Activated naive CD8-positive, alpha-beta T cell treated with anti-CD3 and anti-CD28 coated beads, Interleukin-2, amount 50 U/mL, for 24 hours (primary cell): ENCODE data around the gene CDK15.

Experiments
- ATAC-seq: fragments of 150-1000 bp; cut with Tn5 transposase; one replicate; pipeline ENCODE4 v1.10.0; 2021
- DNase-seq: peaks from one replicate; pipeline ENCODE4 v3.0.0; 2021
- H3K27ac Mint-ChIP-seq: one replicate; pipeline ENCODE4 v1.8.0; 2021; ENCODE audit warnings: mild to moderate bottlenecking, mixed read lengths
- H3K27me3 Mint-ChIP-seq: one replicate; pipeline ENCODE4 v1.8.0; 2021; ENCODE audit warnings: mixed read lengths
- H3K36me3 Mint-ChIP-seq: one replicate; pipeline ENCODE4 v1.8.0; 2021; ENCODE audit warnings: low read depth, mixed read lengths
- H3K4me1 Mint-ChIP-seq: one replicate; pipeline ENCODE4 v1.8.0; 2021; ENCODE audit warnings: mixed read lengths
- H3K4me3 Mint-ChIP-seq: one replicate; pipeline ENCODE4 v1.8.0; 2021; ENCODE audit warnings: mild to moderate bottlenecking, moderate library complexity, mixed read lengths
- H3K9me3 Mint-ChIP-seq: one replicate; pipeline ENCODE4 v1.8.0; 2021; ENCODE audit warnings: mixed read lengths

CDK15 gene

GRCh38 chr2:201857326-201857725, 51.0 kb downstream of the CDK15 start:
- Mint-ChIP-seq H3K27me3 (peaks cover 31% of the 10 kb centered on the region), H3K36me3 (no peaks in the 10 kb centered on the region), H3K4me3 (no peak overlapping the region), H3K9me3 (no peaks in the 10 kb centered on the region), H3K4me1 (peaks cover 15% of the 10 kb centered on the region), H3K27ac (no peak overlapping the region)
- ATAC-seq (no peak), DNase-seq (no peak)

- peak; percentile 31 for DNase-seq
- H3K36me3 Mint-ChIP-seq: no peaks in the 10 kb centered on the region
These were observed 52.2 kb downstream of the CDK15 start for GRCh38 chr2:201858281-201859184.

GRCh38 chr2:201859949-201860348, 53.6 kb downstream of the CDK15 start:
- no peak for DNase-seq
- H3K36me3 Mint-ChIP-seq: no peaks in the 10 kb centered on the region
- no peak for ATAC-seq
- no peaks in the 10 kb centered on the region for H3K9me3 Mint-ChIP-seq
- peaks cover 39% of the 10 kb centered on the region for H3K27me3 Mint-ChIP-seq
- no peak overlapping the region for H3K4me3 Mint-ChIP-seq
- peaks cover 15% of the 10 kb centered on the region for H3K4me1 Mint-ChIP-seq
- H3K27ac Mint-ChIP-seq: no peak overlapping the region

More at GRCh38 chr2:201858281-201859184, 52.2 kb downstream of the CDK15 start:
- peaks cover 34% of the 10 kb centered on the region for H3K27me3 Mint-ChIP-seq
- peak; percentile 58 for ATAC-seq
- H3K4me1 Mint-ChIP-seq: peaks cover 15% of the 10 kb centered on the region
- peak overlapping the region; percentile 64 for H3K4me3 Mint-ChIP-seq
- no peak overlapping the region for H3K27ac Mint-ChIP-seq
- no peaks in the 10 kb centered on the region for H3K9me3 Mint-ChIP-seq

- peak; percentile 76 for ATAC-seq
- no peaks in the 10 kb centered on the region for H3K36me3 Mint-ChIP-seq
- peaks cover 39% of the 10 kb centered on the region for H3K27me3 Mint-ChIP-seq
- H3K9me3 Mint-ChIP-seq: no peaks in the 10 kb centered on the region
- no peak overlapping the region for H3K27ac Mint-ChIP-seq
- H3K4me1 Mint-ChIP-seq: peaks cover 15% of the 10 kb centered on the region
- DNase-seq: peak; percentile 16
- no peak overlapping the region for H3K4me3 Mint-ChIP-seq
These were observed 54.3 kb downstream of the CDK15 start for GRCh38 chr2:201860636-201861066.

GRCh38 chr2:201862843-201863242, 56.5 kb downstream of the CDK15 start:
- Mint-ChIP-seq H3K4me1 (peaks cover 15% of the 10 kb centered on the region), H3K27ac (no peak overlapping the region), H3K9me3 (no peaks in the 10 kb centered on the region), H3K27me3 (peaks cover 36% of the 10 kb centered on the region), H3K4me3 (no peak overlapping the region), H3K36me3 (no peaks in the 10 kb centered on the region)
- DNase-seq (no peak), ATAC-seq (no peak)

GRCh38 chr2:201866643-201867473, 60.5 kb downstream of the CDK15 start:
- H3K4me3 Mint-ChIP-seq: no peak overlapping the region
- H3K27ac Mint-ChIP-seq: no peak overlapping the region
- no peaks in the 10 kb centered on the region for H3K4me1 Mint-ChIP-seq
- ATAC-seq: no peak
- no peak for DNase-seq
- H3K9me3 Mint-ChIP-seq: no peaks in the 10 kb centered on the region
- peaks cover 18% of the 10 kb centered on the region for H3K27me3 Mint-ChIP-seq
- no peaks in the 10 kb centered on the region for H3K36me3 Mint-ChIP-seq

GRCh38 chr2:201871471-201871870, 65.1 kb downstream of the CDK15 start:
- ATAC-seq: no peak
- H3K27me3 Mint-ChIP-seq: peaks cover 10% of the 10 kb centered on the region
- H3K4me1 Mint-ChIP-seq: no peaks in the 10 kb centered on the region
- H3K9me3 Mint-ChIP-seq: no peaks in the 10 kb centered on the region
- no peak overlapping the region for H3K4me3 Mint-ChIP-seq
- H3K27ac Mint-ChIP-seq: no peak overlapping the region
- no peak for DNase-seq
- no peaks in the 10 kb centered on the region for H3K36me3 Mint-ChIP-seq

- H3K27me3 Mint-ChIP-seq: peaks cover 10% of the 10 kb centered on the region
- no peaks in the 10 kb centered on the region for H3K4me1 Mint-ChIP-seq
- H3K27ac Mint-ChIP-seq: no peak overlapping the region
- no peaks in the 10 kb centered on the region for H3K36me3 Mint-ChIP-seq
- no peaks in the 10 kb centered on the region for H3K9me3 Mint-ChIP-seq
- DNase-seq (no peak), ATAC-seq (no peak)
- H3K4me3 Mint-ChIP-seq: no peak overlapping the region
These were observed 66.3 kb downstream of the CDK15 start for GRCh38 chr2:201872591-201872990.

GRCh38 chr2:201879996-201880395, 73.7 kb downstream of the CDK15 start:
- Mint-ChIP-seq H3K36me3 (no peaks in the 10 kb centered on the region), H3K27ac (no peak overlapping the region), H3K27me3 (peaks cover 36% of the 10 kb centered on the region), H3K4me3 (no peak overlapping the region), H3K9me3 (no peaks in the 10 kb centered on the region), H3K4me1 (peaks cover 13% of the 10 kb centered on the region)
- ATAC-seq (no peak), DNase-seq (no peak)

- Mint-ChIP-seq H3K9me3 (no peaks in the 10 kb centered on the region), H3K4me1 (peaks cover 13% of the 10 kb centered on the region), H3K4me3 (no peak overlapping the region), H3K36me3 (no peaks in the 10 kb centered on the region), H3K27ac (no peak overlapping the region), H3K27me3 (peaks cover 40% of the 10 kb centered on the region)
- ATAC-seq (no peak), DNase-seq (no peak)
These were observed 74.2 kb downstream of the CDK15 start for GRCh38 chr2:201880579-201880978.

- Mint-ChIP-seq H3K9me3 (no peaks in the 10 kb centered on the region), H3K4me3 (no peak overlapping the region), H3K27ac (no peak overlapping the region), H3K4me1 (peaks cover 13% of the 10 kb centered on the region), H3K36me3 (no peaks in the 10 kb centered on the region), H3K27me3 (peaks cover 43% of the 10 kb centered on the region)
- DNase-seq (no peak), ATAC-seq (no peak)
These were observed 74.8 kb downstream of the CDK15 start for GRCh38 chr2:201880993-201881611.

GRCh38 chr2:201881741-201882140, 75.4 kb downstream of the CDK15 start:
- Mint-ChIP-seq H3K4me1 (peaks cover 13% of the 10 kb centered on the region), H3K27me3 (peaks cover 41% of the 10 kb centered on the region), H3K36me3 (no peaks in the 10 kb centered on the region), H3K9me3 (no peaks in the 10 kb centered on the region), H3K4me3 (peak overlapping the region; percentile 13), H3K27ac (no peak overlapping the region)
- DNase-seq: no peak
- ATAC-seq: no peak

GRCh38 chr2:201882353-201883090, 76.2 kb downstream of the CDK15 start:
- DNase-seq (peak; percentile 3), ATAC-seq (no peak)
- Mint-ChIP-seq H3K4me3 (peak overlapping the region; percentile 13), H3K4me1 (peaks cover 13% of the 10 kb centered on the region), H3K9me3 (no peaks in the 10 kb centered on the region), H3K27ac (no peak overlapping the region), H3K27me3 (peaks cover 42% of the 10 kb centered on the region), H3K36me3 (no peaks in the 10 kb centered on the region)
